ENCODE results near the gene LURAP1L.
"Not testable (repeated sequence)": the region's sequence is repeated elsewhere in the genome, so short reads cannot be mapped to it uniquely, and the experiment has no call there.

LURAP1L gene

DNA sequence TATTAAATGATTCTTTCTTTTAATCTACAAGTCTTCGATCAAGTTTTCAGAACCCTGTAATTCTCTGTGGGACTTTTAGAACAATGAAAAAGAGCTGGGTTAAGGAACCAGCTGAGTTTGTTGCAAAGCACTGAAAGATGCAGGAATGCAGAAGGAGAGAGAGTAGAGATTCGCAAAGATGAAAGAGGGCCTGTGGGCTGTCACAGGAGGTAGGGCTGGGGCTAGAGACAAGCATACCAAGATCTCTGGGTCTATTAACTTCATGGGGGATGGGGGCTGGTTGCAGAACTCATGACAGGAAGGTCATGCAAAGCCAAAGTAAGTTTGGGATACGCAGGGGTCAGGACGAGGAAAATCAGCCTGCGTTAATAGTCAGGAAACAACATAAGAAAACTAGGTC, 81.8 kb downstream of the LURAP1L start:
- peak; percentile 49 for DNase-seq (ENCODE audit: low read depth, low spot score)

DNA sequence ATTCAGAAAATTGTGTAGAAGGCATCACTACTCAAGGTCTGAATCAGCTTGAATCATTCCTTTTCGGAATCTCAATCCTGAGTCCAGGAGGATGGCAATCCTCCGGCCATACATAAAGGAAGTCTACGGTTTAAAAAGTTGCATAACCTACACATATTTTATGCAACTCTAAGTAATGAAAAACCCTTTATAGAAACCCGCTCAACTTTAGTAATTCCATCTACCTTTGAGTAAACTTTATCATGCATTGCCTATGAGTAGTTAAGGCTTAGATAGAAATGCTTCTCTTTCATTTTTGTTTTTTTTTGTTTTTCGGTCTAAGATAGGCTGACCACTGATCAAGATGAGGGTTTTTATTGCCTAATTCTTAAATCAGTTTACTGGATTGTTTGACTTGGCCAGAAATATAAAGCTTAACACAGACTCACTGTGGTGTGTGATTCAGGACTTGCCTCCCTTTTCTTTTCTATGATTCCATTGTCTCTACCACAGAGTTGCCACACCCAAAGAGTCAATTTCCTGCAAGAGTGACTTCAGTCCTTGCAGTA, 85.0 kb downstream of the LURAP1L start:
- DNase-seq (ENCODE audit: low read depth, low spot score): no peak

DNA sequence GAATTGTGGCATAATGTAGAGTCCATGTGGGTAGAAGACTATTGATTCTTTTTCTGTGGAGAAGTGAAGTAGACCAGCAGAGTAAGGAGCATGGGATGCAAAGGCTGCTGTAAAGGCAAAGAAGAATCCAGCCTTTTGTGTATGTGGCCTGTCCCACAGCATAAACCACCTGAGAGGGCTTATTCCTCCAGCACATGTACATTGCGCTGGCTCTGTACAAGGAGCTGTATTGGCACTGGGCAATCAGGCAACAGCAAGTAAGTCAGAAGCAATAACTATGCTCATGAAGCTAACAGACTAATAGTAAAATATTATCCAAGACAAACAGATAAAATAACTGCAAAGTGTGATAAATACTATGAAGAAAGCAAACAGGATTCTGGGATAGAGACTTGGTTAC, 86.2 kb downstream of the LURAP1L start:
- DNase-seq (ENCODE audit: low read depth, low spot score): no peak

DNA sequence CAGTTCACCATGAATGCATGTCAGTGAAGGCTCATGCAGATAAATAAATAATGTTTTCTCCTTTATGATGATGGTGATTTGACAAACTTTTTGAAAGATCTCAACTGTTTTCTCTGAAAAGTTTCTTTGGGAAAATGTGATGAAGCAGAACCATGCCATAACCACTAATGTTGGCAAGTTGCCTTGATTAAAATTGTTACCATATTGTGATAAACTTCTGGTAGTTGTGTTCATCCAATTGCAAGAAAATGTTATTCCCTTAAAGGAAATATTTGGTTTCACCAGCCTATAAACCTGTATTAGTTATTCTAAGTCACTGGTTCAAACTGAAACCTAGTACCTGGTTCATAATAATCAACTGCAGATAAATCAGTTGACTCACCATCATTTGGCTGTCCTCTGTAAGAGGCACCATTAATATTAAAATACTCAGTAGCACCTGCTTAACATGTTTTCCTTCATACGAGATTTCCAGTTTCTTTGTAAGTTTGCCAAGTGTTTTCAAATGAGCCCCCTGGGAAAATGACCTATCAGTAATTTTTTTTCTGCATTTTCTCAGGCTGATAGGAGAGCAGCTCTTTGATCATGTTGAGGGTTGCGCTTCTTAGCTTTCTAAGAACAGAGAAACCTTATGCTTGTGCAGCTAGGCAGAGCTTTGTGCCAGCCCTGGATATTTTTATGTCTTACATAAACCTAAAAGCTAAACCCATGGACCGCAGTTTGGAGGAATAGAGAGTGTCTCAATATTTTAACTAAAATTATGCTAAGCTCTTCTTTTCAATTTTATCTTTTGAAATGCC, 88.0 kb downstream of the LURAP1L start:
- no peak for DNase-seq (ENCODE audit: low read depth, low spot score)

DNA sequence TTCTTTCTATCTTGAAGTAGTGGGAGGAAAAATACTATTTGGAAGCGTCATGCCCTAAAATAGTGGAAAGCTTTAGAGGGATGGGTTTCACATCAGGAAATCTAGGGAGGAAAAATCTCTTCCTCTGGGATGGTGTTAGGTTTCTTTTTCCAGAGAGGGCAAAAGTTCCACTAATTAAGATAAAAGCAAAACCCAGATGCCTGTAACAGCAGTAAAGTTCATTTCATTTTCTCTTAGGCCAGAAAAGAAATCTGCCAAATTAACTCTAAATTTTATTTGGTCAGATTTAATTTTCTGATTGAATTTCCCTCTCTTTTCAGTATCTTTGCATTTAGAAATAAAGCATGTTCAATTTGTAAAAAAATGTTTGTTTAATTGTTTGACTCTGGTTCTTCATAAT, 88.8 kb downstream of the LURAP1L start:
- no peak for DNase-seq (ENCODE audit: low read depth, low spot score)

DNA sequence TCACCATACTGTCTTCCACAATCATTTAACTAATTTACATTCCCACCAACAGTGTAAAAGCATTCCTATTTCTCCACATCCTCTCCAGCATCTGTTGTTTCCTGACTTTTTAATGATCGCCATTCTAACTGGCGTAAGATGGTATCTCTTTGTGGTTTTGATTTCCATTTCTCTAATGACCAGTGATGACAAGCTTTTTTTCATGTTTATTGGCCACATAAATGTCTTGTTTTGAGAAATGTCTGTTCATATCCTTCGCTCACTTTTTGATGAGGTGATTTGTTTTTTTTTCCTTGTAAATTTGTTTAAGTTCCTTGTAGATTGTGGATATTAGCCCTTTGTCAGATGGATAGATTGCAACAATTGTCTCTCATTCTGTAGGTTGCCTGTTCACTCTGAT, 90.6 kb downstream of the LURAP1L start:
- not testable (repeated sequence) for DNase-seq (ENCODE audit: low read depth, low spot score)
